HG03064 (cell line): Measurements from ENCODE around the gene RFX1.
"Not testable (repeated sequence)": the region's sequence is repeated elsewhere in the genome, so short reads cannot be mapped to it uniquely, and the experiment has no call there.

Experiments used
- ATAC-seq: cut with Tn5 transposase; IDR thresholded peaks from one replicate; pipeline ENCODE4 v1.9.1; 2021; ENCODE audit warnings: low read depth; ENCODE audit not compliant: unreplicated experiment

The RFX1 gene

GRCh38 chr19:14028901-14029300 is 22.8 kb upstream of the RFX1 start:
- no peak for ATAC-seq

GRCh38 chr19:14027856-14028450 is 21.8 kb upstream of the RFX1 start, which contains the start of gene RLN3:
TSS of gene RLN3 (plus strand) at chr19:14028148. CDS start at chr19:14028205, 57 bp downstream.
- ATAC-seq, result no peak

- ATAC-seq, result not testable (repeated sequence)
Measured at GRCh38 chr19:14026652-14027192, 20.6 kb upstream of the RFX1 start.

- ATAC-seq, result no peak
Measured at GRCh38 chr19:14023404-14024235, 17.5 kb upstream of the RFX1 start.

GRCh38 chr19:14022469-14022868 is 16.3 kb upstream of the RFX1 start:
- no peak for ATAC-seq

- ATAC-seq, result no peak
Measured at GRCh38 chr19:14021474-14021873, 15.4 kb upstream of the RFX1 start.

GRCh38 chr19:14019739-14020138 is 13.6 kb upstream of the RFX1 start:
- ATAC-seq, result not testable (repeated sequence)

GRCh38 chr19:14019100-14019499 is 13.0 kb upstream of the RFX1 start:
- no peak for ATAC-seq

GRCh38 chr19:14015524-14016035 is 9.5 kb upstream of the RFX1 start:
- peak; percentile 61 for ATAC-seq

- no peak for ATAC-seq
Measured at GRCh38 chr19:14012378-14012915, 6.3 kb upstream of the RFX1 start.

GRCh38 chr19:14006766-14007562 is 844 bp upstream of the RFX1 start:
- peak; percentile 23 for ATAC-seq

GRCh38 chr19:14005349-14006084 is 603 bp downstream of the RFX1 start:
- peak; percentile 27 for ATAC-seq

GRCh38 chr19:14004619-14005348 is 1.3 kb downstream of the RFX1 start:
- ATAC-seq, result no peak

- no peak for ATAC-seq
Measured at GRCh38 chr19:14003251-14004055, 2.7 kb downstream of the RFX1 start.

- ATAC-seq, result no peak
Measured at GRCh38 chr19:14002571-14003250, 3.4 kb downstream of the RFX1 start.

GRCh38 chr19:14000691-14001375 is 5.3 kb downstream of the RFX1 start:
- ATAC-seq, result no peak

GRCh38 chr19:13999085-13999484 is 7.0 kb downstream of the RFX1 start:
- ATAC-seq, result no peak
